Activated CD4-positive, alpha-beta T cell treated with anti-CD3 and anti-CD28 coated beads, Interleukin-2, amount 50 U/mL, for 1 hour (primary cell): Measurements from ENCODE around the gene CMTR1.

Source experiments
- DNase-seq: peaks from one replicate; pipeline ENCODE4 v3.0.0-alpha.2; 2020

CMTR1 gene

DNA sequence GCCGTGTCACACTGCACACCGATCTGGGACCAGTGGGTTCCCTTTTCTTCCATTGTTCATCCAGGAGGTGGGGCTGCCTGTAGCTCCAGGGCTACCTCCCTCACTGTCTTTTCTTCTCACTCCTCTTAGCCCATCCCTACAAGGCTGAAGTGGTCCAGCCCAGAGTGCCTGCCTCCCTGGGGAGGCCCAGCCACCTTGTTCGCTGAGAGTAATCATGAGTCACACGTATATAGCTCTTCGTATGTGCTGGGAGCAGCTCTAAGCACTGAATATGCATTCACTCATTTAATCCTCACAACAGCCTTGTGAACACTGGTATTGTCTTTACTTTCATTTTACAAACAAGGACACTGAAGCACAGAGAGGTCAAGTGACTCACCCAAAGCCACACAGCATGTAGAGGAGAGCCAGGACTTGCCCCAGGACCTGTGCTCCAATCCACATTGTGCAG is 81.3 kb downstream of the CMTR1 start:
- DNase-seq = no peak

DNA sequence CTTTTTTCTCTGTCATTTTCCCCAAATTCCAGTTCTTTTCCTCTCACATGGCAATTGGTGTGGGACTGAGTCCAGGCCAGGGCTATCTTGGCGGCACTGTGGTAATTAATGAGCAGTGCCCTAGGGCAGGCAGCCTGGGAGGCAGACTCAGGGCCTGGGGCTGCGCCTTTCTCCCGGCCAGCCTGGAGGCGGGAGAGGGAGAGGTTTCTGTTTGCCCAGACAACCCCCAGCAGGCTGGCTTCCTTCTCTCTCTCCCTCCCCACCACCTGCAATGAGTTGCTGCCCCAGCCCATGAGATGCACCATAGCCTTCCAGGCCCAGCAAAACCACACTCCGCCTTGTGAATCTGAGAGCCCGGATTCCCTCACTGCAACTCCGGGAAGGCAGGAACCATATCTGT is 81.8 kb downstream of the CMTR1 start:
- DNase-seq = no peak

DNA sequence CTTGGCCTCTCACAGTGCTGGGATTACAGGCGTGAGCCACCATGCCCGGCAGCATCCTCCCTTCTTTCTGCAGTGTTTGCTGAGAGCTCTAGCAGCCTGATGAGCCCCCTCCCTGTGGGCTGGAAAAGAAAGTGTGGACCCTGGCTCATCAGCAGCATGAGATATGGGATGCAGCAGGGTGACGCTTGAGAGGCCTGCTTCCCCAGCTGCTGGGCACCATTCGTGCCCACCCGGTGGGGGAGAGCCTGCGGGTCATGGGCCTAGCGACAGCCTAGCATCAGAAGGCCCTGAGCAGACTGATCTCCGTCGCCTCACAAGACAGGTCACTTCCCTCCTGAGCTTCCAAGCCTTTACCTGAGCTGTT is 82.7 kb downstream of the CMTR1 start:
- no peak for DNase-seq

DNA sequence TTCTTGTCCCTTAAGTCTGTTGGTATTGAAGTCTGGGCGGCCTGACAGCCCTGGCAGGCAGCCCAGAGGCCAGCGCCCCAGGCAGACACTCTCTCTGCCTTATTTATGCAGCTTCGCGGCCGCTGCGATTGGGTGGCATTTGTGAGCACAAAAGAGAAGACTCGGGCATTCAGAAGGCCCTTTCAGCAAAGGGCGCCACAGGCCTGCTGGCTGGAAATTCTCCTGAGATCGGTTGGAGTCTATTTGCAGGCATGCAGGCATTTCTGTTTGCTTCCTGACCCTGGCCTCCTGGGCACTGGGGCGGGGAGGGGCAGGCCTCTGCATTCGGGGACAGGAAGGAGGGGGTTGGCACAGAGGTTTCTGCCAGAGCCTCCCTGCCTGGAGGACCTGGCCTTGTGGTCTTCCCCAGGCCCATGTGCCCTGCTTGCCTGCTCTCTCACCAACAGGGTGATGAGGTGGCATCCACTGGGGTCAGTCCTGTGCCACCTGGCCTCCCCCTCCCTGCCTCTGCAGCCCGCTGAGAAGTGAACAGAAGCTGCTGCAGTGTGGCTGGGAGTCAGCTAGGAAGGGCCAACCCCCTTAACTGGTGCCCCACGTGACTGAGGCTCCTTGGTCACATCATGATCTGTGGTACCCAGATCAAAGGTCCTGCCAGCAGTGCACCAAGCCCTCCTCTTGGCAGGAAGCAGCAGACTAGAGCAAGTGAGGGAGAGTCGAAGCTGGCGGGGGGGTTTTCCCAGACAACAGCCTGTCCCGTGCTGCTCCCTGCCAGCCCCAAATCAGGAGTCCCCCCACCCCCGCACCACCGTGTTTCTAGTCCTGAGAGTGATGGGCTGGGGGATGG is 83.3 kb downstream of the CMTR1 start:
- peak; percentile 87 for DNase-seq

DNA sequence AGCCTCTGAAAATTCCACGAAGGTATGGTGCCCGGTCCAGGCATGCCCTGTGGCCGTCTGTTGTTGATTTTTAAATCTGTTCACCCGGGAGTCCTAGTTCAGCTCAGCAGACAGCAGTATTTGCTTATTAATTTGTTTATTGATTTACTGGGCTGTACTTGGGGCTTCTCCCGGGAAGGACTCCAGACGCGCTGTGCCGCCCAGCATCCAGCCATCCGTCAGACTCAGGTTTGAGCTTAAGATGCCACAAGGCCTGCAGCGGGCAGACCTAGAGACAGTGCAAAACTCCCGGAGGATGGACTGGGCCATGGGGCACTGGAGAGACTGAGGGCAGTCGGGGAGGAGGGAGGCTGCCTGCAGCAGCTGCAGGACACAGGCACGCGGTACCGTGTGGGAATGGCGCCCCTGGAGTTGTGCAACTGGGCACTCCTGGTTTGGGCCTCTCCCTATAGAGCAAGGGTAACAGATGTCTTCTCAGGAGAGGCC is 83.9 kb downstream of the CMTR1 start:
- no peak for DNase-seq

DNA sequence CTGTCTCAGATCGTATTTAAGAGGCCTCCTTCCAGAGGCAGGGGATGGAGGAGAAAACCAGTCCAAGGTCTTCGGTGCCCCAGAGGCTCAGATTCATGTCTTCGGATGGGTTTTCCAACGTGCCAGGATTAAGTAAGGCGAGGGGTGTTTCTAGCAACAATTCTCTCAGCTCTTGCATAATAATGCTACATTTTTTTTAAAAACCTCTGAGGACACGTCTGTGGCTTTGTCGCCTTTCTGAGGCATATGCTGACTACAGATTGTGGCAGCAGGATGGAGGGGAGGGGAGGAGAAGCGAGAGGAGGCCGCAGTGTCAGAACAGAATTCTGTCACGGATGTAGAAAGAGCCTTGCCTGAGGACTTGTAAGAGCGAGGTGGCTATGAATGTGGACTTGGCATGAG is 84.4 kb downstream of the CMTR1 start:
- DNase-seq = peak; percentile 69

DNA sequence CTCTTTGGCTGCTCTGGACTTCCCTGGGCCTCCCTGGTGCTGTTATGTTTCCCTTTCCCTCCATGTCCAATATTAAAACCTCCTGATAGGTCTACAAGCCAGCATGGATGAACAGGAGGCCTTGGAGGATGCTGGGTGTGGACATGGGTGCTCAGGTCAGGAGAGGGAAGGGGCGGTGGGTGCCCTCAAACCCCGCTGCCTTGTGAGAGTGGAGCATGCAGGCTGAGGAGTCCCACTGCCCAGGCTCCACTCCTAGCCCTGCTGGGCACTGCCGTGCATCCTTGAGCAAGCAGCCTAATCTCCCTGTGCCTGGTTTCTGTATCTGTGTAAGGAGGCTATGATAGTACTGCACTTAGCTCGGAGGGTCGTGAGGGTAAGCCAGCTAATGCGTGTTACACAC is 85.1 kb downstream of the CMTR1 start:
- DNase-seq = no peak

DNA sequence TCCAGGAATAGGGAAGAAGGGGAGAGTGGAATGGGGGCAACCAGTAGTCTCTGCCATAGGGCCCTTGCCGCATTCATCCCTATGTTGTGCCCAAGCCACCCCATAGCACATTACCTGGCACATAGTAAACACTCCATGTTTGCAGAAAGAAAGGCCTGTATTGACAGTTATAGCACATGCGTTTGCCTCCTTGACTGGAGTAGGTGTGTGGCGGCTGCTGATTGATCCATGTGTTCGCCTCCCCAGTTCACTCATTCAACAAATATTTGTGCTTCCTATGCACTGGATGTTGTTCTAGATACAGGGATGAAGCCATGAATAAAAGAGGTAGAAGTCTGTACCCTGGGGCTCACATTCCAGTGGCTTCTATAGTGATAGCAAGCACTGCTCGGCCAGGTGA is 86.4 kb downstream of the CMTR1 start:
- no peak for DNase-seq

DNA sequence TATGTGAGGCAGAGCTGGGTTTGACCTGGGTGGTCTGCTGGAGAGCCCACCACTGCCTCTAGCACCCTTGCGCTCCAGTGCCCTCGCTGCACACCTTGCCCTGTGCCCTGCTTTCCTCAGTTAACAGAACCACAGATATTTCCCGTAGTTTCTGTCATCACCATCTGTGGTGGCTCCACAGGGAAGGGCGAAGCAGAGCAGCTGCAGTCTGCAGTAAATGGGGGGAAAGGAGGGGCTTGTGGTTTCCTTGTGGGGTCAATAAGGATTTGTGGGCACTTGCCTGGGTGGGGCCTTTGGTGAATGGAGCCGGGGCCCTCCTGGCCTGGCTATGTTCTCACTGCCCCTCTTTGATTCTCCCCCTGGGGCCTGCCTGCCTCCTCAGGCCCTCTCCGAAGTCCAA is 87.9 kb downstream of the CMTR1 start:
- no peak for DNase-seq

DNA sequence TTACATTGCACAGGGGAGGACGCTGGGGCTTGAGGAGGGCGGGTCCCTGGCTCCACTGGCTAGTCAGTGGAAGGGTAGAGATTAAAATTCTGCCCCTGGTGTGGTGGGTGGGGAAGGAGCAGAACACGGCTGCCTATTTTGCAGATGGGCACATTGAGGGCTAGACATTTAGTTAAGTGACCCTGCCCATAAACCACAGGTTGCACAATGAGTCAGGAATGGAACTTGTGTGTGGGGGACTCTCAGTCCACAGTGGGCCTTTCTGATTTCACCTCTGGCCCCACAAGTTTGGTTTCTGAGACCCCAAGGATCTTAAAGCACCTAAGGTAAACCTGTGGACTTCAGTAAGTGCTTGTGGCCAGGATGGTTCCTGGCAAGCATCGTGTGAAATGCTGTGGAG is 88.7 kb downstream of the CMTR1 start:
- no peak for DNase-seq

DNA sequence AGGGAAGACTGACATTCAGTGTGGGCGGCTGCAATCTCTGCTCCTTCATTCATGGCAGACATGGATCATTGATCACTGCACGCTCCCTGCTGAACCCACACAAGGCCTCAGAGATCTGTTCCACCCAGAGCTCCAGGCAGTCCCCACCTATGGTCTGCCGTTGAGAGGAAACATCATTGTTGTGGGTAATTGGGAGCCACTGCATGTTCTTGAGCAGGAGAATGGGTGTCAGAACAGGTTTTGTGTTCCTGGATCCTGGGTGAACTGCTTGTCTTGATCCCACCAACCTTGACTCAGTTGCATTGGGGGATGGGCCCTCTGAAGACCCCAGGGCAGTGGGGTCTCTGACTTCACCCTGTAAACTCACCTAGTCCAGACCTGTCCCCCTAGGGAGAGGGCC is 89.8 kb downstream of the CMTR1 start:
- no peak for DNase-seq

DNA sequence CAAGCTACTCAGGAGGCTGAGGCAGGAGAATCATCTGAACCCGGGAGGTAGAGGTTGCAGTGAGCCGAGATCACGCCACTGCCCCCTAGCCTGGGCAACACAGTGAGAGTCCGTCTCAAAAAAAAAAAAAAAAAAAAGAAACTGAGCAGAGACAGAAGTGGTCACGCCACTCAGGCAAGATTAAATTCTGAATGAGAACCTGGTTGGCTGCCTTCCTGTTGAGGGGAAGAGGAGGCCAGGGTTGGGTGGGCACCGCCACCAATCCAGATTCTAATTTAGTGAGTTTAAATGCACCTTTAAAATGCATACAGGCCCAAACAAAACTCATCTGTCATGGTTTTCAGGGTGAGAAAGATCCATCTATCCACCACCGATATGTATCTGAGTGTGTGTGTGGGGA is 90.4 kb downstream of the CMTR1 start:
- no peak for DNase-seq

DNA sequence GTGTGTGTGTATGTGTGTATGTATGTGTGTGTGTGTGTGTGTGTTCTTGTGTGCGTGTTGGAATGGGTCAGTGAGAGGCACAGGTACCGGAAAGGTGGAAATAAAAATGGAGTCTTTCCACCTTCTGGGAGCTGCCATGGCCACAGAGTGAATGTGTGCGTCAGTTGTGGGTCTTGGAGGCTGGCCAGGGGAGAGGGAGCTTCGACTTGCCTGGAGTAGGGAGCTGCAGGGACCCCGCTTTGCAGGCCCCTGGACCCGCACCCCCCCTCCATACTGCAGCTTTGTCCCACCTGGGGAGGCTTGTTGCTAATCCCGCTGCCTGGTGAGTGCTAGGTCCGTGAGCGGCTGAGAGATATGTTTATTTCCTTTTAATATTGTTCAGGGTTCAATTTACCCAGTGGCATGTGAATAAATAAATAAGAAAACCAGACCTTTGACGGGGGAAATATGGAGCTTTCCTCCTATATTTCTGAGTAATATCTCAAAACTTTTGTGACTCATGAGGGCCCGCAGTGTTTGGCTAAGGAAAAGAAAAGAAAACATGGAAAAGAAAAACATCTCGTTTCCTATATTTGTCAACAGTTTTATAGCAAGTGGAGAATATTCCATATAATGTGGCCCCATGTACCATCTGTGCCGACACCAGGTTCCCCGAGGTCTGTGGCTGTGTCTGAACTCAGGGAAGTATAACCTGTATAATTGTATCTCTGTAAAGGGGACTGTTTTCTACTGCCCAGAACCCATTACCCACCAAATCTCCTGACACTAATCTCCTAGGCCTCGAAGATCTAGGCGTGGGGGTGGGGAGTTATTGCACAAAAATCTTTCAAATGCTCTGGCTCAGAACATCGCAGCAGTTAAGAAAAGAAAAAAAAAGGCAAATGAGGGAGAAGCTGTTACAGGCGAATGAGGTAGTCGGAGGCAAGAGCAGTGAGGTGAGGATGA is 91.3 kb downstream of the CMTR1 start:
- no peak for DNase-seq

DNA sequence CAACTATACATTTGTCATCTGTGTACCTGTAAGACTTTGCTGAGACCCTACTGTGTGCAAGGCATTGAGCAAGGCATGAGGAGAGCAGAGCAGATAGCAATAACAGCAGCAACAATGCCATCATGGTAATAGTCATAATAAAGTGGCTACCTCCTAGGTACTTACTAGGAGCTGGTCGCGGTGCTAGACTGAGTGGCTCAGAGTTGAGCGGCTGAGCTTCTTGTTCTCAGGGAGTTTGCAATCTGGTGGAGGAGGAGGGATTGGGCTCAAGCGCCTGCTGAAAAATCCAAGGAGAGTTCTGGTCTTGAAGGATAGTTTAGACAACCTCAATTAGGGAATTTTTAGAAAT is 91.9 kb downstream of the CMTR1 start:
- DNase-seq = no peak

DNA sequence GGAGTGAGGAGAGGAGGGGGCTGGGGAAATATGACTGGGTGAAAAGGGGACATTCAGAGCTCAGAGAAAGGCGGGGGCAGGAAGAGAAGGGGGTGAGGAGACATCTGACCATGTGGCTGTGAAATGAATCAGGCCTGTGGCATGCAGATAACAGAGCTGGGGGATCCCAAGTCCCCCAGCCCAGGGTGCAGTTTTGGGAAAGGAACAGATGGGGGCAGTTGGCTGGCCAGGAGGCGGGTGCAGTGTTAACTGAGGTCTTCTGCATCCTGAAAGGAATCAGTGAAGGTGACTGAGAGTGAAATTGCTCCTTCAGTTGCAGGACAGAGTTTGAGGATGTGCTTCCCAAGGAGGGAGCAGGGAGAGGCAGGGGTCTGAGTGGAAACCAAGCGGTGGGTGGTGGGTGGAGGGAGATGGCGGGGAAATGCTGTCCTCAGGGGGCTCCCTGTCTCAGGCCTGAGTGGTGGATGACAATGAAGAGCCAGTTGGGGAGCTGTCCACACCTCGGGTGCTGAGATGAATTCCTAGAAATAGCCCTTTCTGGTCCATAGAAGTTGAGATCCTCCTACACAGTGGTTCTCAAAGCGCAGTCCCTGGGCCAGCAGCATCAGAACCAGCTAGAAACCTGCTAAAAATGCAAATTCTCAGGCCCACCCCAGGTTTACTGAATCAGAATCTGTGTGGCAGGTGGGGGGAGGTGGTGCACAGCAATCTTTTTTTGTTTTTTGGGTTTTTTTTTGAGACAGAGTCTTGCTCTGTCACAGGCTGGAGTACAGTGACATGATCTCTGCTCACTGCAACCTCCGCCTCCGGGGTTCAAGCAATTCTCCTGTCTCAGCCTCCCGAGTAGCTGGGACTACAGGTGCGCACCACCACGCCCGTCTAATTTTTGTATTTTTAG is 92.7 kb downstream of the CMTR1 start:
- DNase-seq = no peak

DNA sequence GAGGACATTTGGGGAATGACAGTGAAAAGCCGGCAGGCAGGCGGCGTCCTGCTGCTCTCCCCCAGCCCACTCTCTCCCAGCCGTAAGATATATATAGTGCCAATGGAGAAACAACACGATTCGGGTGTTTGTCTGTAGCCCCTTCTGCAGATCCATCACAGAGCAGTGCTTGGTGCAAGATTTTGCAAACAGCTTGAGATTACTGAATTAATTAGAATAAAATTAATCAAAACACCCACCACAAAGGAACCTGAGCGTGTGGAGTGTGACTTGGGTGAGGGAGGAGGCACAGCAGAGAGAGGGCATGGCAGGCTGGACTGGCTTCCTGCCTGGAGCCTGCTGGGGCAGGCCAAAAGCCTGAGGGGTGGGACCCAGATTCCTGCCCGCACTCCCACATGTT is 95.5 kb downstream of the CMTR1 start:
- DNase-seq = no peak

DNA sequence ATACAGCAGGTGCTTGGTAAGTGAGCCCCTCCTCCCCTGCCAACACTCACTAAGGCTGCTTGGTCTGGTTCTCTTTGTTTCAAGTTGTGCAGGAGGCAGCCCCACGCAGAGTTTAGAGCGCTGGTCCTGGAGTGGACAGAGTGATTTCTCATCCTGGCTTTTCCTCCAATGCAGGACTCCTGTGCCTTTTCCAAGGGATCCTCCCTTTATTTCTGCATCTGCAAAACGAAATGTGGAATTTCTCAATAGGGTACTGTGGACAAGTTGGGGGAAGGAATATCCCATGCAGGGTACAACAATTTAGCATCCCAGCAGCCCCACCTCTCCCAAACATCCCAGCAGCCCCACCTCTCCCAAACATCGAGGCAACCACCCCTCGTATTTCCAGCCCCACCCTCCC is 97.3 kb downstream of the CMTR1 start:
- no peak for DNase-seq

DNA sequence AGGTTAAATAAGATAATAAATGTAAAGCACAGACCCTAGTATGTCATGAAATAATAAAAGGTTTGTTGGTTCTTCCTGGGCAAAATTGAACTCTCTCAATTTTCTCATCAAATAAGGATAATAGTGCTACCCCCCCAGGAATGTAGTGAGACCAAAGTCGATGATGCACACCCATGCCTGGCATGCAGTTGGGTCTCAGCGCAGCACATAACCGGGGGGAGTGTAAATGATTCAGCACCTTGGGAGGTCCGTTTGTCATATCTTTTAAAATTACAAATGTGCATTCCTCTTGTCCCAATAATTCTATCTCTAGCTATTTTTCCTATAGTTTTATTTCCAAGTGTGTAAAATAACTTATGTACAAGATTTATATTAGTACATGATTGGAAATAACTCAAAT is 98.0 kb downstream of the CMTR1 start:
- DNase-seq = no peak
